ENCODE data around the gene TNFRSF4. TPM values are rescaled to one million over a fixed set of nuclear protein-coding genes. Genes with fewer than 3 reads are reported as not detected.
"Not testable (repeated sequence)": the region's sequence is repeated elsewhere in the genome, so short reads cannot be mapped to it uniquely, and the experiment has no call there.

TNFRSF4 gene
- 3.2 TPM for polyA plus RNA-seq (ENCODE audit: insufficient read length)

DNA sequence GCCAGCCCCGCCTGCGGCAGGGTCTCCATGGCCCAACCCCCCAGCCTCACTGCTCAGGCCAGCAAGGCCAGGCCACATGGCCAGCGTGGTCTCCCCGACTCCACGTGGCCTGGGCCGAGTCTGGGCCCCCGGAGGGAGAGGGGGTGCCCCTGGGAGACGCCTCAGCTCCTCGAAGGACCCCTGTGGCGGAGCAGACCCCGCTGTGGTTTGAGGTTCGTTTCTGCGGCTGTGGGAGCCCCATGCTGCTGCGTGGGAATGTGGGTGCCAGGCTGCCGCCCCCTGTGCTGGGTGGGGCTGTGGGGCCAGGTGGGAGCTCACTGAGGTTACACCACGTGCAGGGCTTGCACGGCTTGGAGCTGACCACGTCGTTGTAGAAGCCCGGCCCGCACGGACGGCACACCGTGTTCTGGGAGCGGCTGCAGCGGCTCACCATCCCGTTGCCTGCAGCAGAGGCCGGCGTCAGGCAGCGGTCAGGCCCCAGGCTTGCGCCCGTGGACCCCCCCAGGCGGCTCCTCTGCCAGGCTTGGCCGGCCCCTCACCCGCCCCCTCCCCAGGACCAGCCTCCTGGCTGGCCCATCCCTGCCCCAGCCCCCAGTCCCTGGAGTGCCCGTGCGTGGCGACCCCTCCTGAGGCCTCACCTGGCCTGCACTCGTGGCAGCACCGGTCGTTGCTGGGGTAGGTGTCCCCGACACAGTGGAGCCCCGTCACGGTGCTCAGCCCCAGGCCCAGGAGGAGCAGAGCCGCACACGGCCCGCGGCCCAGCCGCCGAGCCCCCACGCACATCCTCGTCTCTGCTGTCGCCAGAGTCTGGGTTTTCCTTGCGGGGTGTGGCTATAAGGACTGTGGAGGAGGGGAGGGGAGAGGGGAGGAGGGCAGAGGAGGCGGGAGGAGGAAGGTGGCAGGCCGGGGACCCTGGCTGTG is at the start of gene TNFRSF4:
Gene TNFRSF4, minus strand, starts transcription at position 809 of the 921 bp plus-strand sequence. Its CDS starts 26 bp downstream, at position 783.
- DNase-seq (ENCODE audit: low read depth) = no peak

- DNase-seq (ENCODE audit: low read depth) = no peak
Observed at GRCh38 chr1:1262758-1263157, 48.8 kb upstream of the TNFRSF4 start.

GRCh38 chr1:1262071-1262470 is 48.1 kb upstream of the TNFRSF4 start:
- no peak for DNase-seq (ENCODE audit: low read depth)

DNA sequence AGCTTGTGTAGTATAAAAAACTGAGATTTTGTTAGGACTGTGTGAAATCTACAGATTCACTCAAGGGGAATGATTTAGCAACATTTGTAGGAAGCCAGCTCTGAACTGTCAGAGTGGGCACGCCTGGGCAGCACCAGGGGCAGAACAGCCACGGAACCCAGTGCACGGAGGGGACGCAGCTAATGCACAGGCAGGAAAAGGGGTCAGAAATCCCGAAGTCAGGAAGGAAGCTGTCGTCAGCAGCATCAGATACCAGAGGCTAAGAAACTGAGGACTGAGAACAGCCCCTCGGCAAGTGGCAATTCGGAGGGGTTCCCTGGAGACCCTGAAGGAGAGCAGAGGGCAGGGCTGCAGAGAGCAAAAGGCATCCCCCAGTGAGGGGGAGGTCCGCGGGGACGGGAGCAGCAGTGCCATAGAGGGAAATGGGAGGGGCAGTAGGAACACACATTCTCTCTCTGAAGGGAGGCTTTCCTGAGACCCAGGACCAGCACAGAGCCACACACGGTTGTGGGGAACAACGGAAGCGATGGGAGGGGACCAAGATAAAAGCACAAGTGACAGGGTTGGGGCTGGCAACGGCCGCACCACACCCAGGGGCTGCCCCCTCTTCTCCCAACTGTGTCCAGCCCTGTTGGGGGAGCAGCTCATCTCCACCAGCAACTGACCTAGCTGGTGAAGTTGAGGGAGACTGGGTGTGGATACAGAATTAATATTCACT is 47.0 kb upstream of the TNFRSF4 start:
- no peak for DNase-seq (ENCODE audit: low read depth)

- no peak for DNase-seq (ENCODE audit: low read depth)
Observed at GRCh38 chr1:1259951-1260600, 46.1 kb upstream of the TNFRSF4 start.

GRCh38 chr1:1259540-1259939 is 45.6 kb upstream of the TNFRSF4 start:
- DNase-seq (ENCODE audit: low read depth) = no peak

- no peak for DNase-seq (ENCODE audit: low read depth)
Observed at GRCh38 chr1:1259119-1259488, 45.2 kb upstream of the TNFRSF4 start.

- no peak for DNase-seq (ENCODE audit: low read depth)
Observed at GRCh38 chr1:1256956-1257871, 43.3 kb upstream of the TNFRSF4 start.

GRCh38 chr1:1255611-1256010 is 41.7 kb upstream of the TNFRSF4 start:
- no peak for DNase-seq (ENCODE audit: low read depth)

- no peak for DNase-seq (ENCODE audit: low read depth)
Observed at GRCh38 chr1:1255078-1255477, 41.1 kb upstream of the TNFRSF4 start.

GRCh38 chr1:1254667-1254998 is 40.7 kb upstream of the TNFRSF4 start:
- no peak for DNase-seq (ENCODE audit: low read depth)

DNA sequence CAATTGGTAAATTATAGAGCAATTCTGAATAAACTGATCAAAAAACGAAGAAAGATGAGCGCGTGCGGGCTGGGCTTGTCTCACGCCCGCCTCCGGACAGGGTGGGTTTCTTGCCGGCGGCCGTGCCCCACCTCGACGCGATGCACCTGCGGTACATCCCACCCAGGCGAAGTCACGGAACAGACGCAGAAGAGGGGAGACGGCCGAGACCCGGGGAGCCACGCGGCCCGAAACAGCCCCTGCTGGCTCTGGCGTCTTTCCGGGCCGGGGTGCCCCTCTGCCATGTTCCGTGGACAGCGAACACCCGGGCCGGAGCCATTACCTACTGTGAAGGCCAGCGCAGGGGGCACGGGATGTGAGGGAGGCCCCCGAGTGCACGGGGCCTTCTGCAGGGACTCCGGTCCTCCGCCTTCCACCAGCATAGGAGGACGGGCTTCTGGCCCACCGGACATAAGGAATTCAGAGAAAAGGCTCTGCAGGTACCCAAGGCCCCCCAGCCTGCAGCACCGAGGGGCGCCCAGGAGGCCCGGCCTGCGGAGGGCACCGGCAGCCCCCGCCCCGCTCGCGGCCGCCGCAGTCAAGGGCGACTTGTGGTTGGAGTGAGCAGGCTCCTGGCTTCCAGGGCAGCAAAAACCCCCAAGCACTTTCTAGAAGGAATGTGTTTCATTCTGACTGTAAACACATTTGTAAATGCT is 40.2 kb upstream of the TNFRSF4 start:
- no peak for DNase-seq (ENCODE audit: low read depth)

DNA sequence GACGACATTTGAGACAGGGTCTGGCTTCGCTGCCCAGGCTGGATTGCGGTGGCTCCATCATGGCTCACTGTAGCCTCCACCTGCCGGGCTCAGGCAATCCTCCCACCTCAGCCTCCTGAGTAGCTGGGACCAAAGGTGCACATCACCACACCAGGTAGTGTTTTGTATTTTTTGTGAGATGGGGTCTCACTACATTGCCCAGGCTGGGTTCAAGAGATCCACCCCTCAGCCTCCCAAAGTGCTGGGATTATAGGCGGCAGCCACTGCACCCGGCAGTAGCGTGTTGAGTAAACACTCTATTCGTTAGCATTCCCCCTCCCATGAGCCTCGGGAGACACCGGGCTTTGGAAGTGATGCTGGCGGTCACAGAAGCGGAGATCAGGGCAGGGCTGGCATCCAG is 39.4 kb upstream of the TNFRSF4 start:
- no peak for DNase-seq (ENCODE audit: low read depth)

DNA sequence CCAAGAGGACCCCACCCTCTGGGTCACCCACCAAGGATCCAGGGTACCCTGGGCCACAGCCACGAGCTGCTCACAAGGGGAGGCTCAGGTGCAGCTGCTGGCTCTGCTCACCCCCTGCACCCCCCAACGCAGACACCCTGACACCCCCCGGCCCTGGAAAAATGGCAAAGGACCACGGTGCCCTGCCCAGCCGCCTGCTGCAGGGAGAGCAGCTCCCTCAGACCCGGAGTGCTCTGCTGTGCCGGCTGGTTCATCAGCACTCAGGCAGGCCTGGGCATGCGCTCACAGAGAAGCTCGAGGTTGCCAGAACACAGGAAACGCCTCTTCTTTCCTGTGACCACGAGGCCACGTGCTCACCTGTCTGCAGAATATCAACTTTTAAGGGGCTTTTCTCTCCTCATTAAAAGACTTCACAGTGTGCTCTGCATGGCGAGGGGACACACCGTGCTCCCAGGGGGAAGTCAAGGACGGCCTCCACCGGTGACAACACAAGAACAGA is 36.9 kb upstream of the TNFRSF4 start:
- DNase-seq (ENCODE audit: low read depth) = no peak

DNA sequence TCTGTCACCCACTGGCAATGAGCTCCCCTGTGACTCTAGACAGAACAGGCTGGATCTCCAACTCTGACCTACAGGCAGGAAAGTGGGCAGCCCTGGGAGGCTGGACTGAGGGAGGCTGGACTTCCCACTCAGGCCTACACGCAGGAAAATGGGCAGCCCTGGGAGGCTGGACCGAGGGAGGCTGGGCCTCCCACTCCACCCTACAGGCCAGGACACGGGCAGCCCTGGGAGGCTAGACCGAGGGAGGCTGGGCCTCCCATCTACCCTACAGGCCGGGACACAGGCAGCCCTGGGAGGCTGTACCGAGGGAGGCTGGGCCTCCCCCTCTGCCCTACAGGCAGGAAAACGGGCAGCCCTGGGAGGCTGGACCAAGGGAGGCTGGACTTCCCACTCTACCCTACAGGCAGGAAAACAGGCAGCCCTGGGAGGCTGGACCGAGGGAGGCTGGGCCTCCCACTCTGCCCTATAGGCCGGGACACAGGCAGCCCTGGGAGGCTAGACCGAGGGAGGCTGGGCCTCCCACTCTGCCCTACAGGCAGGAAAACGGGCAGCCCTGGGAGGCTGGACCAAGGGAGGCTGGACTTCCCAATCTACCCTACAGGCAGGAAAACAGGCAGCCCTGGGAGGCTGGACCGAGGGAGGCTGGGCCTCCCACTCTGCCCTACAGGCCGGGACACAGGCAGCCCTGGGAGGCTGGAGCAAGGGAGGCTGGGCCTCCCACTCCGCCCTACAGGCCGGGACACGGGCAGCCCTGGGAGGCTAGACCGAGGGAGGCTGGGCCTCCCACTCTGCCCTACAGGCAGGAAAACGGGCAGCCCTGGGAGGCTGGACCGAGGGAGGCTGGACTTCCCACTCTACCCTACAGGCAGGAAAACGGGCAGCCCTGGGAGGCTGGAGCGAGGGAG is 34.3 kb upstream of the TNFRSF4 start:
- DNase-seq (ENCODE audit: low read depth) = not testable (repeated sequence)

DNA sequence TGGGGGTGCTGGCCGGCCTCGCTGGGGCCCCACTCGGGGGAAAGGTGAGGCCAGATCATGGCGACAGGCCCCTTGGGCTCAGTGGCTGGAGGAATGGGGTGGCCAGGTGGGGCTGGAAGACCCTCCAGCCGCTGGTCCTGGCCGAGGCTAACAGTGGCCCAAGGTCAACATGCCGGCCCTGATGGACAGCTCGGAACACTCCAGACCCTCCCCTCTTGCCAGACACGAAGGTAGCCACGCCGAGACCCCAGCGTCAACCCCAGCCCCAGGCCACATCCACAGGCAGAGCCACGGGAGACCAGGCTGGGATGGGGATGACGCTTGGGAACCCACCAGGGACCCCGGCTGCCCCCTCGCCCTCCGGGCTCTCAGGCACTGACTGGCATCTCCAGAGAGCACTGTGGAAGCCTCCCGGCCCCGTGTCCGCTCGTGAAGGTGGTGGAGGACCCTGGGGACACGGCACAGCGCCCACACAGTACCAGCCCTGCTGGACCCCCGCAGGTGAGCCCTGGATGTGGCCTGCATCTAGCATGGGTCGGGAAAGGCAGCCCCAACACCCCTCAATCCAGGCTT is 33.5 kb upstream of the TNFRSF4 start:
- DNase-seq (ENCODE audit: low read depth) = no peak

DNA sequence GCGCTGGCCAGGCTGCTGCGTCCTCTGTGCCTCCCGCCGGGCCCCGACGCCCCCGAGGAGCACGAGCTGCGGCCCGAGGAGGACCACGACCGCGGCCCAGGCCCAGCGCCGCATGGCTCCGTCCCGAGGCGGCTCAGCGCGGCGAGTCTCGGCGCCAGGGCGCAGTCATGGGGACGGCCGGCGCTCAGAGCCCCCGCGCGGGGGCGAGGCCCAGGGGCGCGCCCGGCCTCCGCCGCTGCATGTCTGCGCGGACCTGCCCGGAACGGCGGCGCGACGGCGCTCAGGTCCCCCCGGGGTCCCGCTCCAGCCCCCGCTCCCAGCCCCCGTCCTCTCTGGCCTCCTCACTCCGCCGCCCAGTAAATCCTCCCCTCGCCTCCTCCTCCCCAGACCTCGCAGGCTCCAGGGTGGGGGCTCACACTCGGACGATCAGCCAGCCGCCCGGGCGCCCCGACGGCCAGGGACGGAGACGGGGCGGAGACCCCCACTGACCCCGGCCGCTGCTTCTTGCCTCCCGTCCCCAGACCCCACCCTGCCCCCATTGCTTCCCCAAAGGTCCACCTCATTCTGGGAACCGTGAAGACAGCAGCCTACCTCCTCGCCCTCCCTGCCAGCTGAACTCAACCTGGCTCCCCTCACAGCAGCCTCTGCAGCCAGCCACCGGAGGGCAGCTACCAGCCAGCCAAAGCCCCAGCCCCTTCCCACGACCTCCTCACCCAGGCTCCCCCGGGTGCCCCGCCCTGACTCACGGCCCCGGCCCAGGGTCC is 32.8 kb upstream of the TNFRSF4 start, which contains the start of gene C1QTNF12:
Gene C1QTNF12, minus strand, starts transcription at position 146 of the 764 bp plus-strand sequence. Its CDS starts 32 bp downstream, at position 114.
- DNase-seq (ENCODE audit: low read depth) = no peak
